Peyer's patch (tissue), 4 donors: Measurements from ENCODE around the gene ATP1A1. TPM values are rescaled to one million over a fixed set of nuclear protein-coding genes. Genes with fewer than 3 reads are reported as not detected.
A peak's percentile ranks its signal among the peaks of the same experiment; 100 is the strongest.

ENCODE experiments used
- DNase-seq, 3 donors: peaks; one replicate each; pipeline ENCODE4 v3.0.0-alpha.2; 2017 to 2019
- H3K27ac ChIP-seq, 4 donors: fragments of 200-600 bp; sonication (generic); one replicate each; pipeline ENCODE4 v1.5.1; 2016 to 2019
- H3K27me3 ChIP-seq, 2 donors: fragments of 200-600 bp; sonication (generic); one replicate each; pipeline ENCODE4 v1.5.1; 2019
- H3K36me3 ChIP-seq, 3 donors: fragments of 200-600 bp; sonication (generic); one replicate each; pipeline ENCODE4 v1.5.1; 2016 to 2019
- H3K4me1 ChIP-seq, 4 donors: fragments of 200-600 bp; sonication (generic); one replicate each; pipeline ENCODE4 v1.5.1; 2016 to 2019
- H3K4me3 ChIP-seq, 4 donors: fragments of 200-600 bp; sonication (generic); 1 replicate in 3 of 4; 2 replicates in 1 of 4; pipeline ENCODE4 v1.5.1; 2016 to 2019; ENCODE audit warnings: mild to moderate bottlenecking in 1 of 4
- H3K9me3 ChIP-seq, 4 donors: fragments of 200-600 bp; sonication (generic); one replicate each; pipeline ENCODE4 v1.5.1; 2016 to 2019; ENCODE audit warnings: mild to moderate bottlenecking in 1 of 4
- CTCF ChIP-seq, 6 experiments: fragments of 450-650 bp in 4 of 6; fragments of 200-600 bp in 2 of 6; sonication (generic) in 1 of 6; IDR thresholded peaks; one replicate each; pipeline ENCODE4 v1.5.1; 2017 to 2019; ENCODE audit warnings: antibody characterized with exemption in 6 of 6, mild to moderate bottlenecking in 3 of 6, moderate library complexity in 1 of 6
- POLR2A ChIP-seq, 2 donors: fragments of 450-650 bp; IDR thresholded peaks; one replicate each; pipeline ENCODE4 v1.5.1; 2017; ENCODE audit warnings: antibody characterized with exemption in 2 of 2, mild to moderate bottlenecking in 2 of 2, moderate library complexity in 2 of 2
- total RNA-seq, 4 donors: library from RNA; depleted of rRNA; stranded (reverse); fragments of >200 nt; gene quantifications; one replicate each; pipeline ENCODE4 v1.1.0, GENCODE V29; 2016

Gene ATP1A1
- total RNA-seq, 4 donors from 2014 or later, result 229 to 4,700 (median 2,986) TPM

DNA sequence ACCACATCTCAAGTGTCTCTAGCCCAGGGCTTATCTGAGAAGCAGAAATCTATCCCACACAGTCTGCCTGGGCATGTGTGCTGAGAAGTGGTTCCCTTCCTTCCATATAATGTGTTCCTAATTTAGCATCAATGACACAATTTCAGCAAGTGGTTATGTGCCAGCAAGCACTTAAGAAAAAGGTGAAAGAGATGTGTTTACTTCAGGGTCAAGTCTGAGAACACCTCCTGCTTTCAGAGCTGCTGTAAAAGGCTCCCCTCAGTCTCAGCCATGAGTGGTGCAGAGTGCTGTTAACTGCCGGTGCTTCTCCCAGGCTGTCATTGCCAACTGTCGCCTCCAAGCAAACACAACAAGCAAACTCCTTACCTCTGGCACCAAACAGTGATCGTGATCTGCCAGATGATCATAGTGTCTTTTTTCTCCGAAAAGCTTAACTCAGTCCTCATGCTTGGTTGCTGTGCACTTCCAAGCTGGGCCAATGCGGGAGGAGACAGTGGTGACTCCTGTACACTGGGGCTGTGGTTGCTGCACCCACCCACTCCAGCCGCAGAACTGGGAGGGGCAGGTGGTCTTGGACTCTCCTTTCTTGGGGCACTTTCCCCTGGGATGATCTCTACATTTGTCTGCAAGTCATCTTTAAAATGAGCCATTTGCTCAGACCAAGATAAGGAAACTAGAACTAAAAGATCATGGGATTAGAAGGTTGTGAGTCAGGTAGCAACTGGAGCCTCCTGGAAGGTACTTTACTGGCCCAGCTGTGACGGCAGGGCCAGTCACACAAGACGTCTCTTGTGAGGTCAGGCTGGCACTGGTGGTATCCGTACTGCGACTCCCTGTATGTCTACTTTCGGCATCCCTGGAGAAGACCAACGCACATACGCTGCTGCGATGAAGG, 32.4 kb downstream of the ATP1A1 start:
- TF ChIP-seq POLR2A (IDR thresholded peaks at IDR 0.05), result no peak
- TF ChIP-seq CTCF (IDR thresholded peaks at IDR 0.05), result no peak
- H3K27ac ChIP-seq, result peak overlapping the region in 2 of 4 donors; percentile 16 to 60
- H3K27me3 ChIP-seq, result no peaks in the 10 kb centered on the region
- no peaks in the 10 kb centered on the region for H3K4me1 ChIP-seq
- DNase-seq, result no peak
- no peak overlapping the region for H3K4me3 ChIP-seq
- no peaks in the 10 kb centered on the region for H3K9me3 ChIP-seq
- H3K36me3 ChIP-seq, result peaks cover 0 to 77% (median 2%) of the 10 kb centered on the region in 3 donors

DNA sequence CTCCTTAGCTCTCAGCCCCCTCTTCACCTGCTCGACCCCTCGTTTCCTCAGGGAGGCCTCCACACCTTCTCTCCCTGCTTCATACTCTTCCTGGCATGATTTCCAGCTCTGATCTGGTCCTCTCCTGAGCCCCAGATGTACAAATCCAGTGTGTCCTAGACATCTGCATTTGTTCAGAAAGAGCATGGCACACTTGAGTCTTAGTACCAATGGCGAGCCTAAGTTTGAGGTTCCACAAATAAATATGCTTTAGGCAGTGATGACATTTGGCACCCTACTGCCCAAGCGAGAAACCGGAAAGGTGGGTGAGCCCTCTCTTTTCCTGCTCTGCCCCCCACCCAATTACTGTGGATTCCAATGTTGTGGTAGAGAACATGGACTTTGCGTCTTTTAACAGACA, 34.0 kb downstream of the ATP1A1 start:
- DNase-seq, result no peak
- no peak for TF ChIP-seq CTCF (IDR thresholded peaks at IDR 0.05)
- TF ChIP-seq POLR2A (IDR thresholded peaks at IDR 0.05), result no peak
- peak overlapping the region in 2 of 4 donors; percentile 9 to 60 for H3K27ac ChIP-seq
- peaks cover 0 to 2% (median under 1%) of the 10 kb centered on the region in 4 donors for H3K4me1 ChIP-seq
- H3K9me3 ChIP-seq, result no peaks in the 10 kb centered on the region
- no peak overlapping the region for H3K4me3 ChIP-seq
- no peaks in the 10 kb centered on the region for H3K27me3 ChIP-seq
- H3K36me3 ChIP-seq, result peaks cover 0 to 62% (median 2%) of the 10 kb centered on the region in 3 donors

DNA sequence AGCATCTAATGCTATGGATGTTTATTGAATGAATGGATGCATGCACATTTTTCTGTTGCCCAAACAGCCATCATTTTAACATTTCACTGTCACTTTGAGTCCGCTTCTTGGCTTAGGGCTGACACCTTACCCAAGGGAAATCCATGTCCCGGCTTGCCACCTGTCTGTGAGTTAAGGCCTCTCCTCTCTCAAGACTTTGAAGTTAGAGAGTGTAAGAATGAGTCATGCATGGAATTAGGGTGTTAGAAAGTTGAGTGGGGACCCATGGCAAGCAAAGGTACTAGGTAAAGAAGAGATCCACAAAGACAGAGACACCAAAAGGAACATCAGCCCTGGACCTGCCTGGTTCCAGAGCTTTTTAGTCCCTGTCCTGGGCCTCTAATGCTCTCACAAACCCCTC, 35.1 kb downstream of the ATP1A1 start:
- H3K36me3 ChIP-seq, result peaks cover 0 to 50% (median 2%) of the 10 kb centered on the region in 3 donors
- H3K4me1 ChIP-seq, result peaks cover 0 to 4% (median 1%) of the 10 kb centered on the region in 4 donors
- no peak overlapping the region for H3K4me3 ChIP-seq
- DNase-seq, result no peak
- no peak for TF ChIP-seq POLR2A (IDR thresholded peaks at IDR 0.05)
- TF ChIP-seq CTCF (IDR thresholded peaks at IDR 0.05), result peak in 1 of 6 experiments; percentile 3
- H3K9me3 ChIP-seq, result no peaks in the 10 kb centered on the region
- no peaks in the 10 kb centered on the region for H3K27me3 ChIP-seq
- peak overlapping the region in 2 of 4 donors; percentile 38 to 70 for H3K27ac ChIP-seq

GRCh38 chr1:116408803-116409720, 36.0 kb downstream of the ATP1A1 start:
- no peak for DNase-seq
- H3K9me3 ChIP-seq, result no peaks in the 10 kb centered on the region
- H3K27ac ChIP-seq, result peak overlapping the region in 2 of 4 donors; percentile 38 to 70
- H3K36me3 ChIP-seq, result peaks cover 0 to 41% (median 2%) of the 10 kb centered on the region in 3 donors
- H3K4me3 ChIP-seq, result no peak overlapping the region
- no peaks in the 10 kb centered on the region for H3K27me3 ChIP-seq
- TF ChIP-seq POLR2A (IDR thresholded peaks at IDR 0.05) (no peak), CTCF (IDR thresholded peaks at IDR 0.05) (no peak)
- peaks cover 0 to 4% (median 1%) of the 10 kb centered on the region in 4 donors for H3K4me1 ChIP-seq

GRCh38 chr1:116409751-116410191, 36.7 kb downstream of the ATP1A1 start:
- no peak for DNase-seq
- Histone ChIP-seq H3K4me1 (peaks cover 0 to 4% (median 1%) of the 10 kb centered on the region in 4 donors), H3K27me3 (no peaks in the 10 kb centered on the region), H3K36me3 (peaks cover 0 to 34% (median under 1%) of the 10 kb centered on the region in 3 donors), H3K4me3 (no peak overlapping the region), H3K9me3 (no peaks in the 10 kb centered on the region), H3K27ac (peak overlapping the region in 2 of 4 donors; percentile 23 to 70)
- TF ChIP-seq CTCF (IDR thresholded peaks at IDR 0.05), result no peak
- no peak for TF ChIP-seq POLR2A (IDR thresholded peaks at IDR 0.05)
